Activated naive CD4-positive, alpha-beta T cell treated with anti-CD3 and anti-CD28 coated beads, Interleukin-2, amount 50 U/mL, for 24 hours (primary cell): ENCODE measurements around the gene SYT1.
"Not testable (repeated sequence)": the region's sequence is repeated elsewhere in the genome, so short reads cannot be mapped to it uniquely, and the experiment has no call there.

Experiments used
- H3K27ac Mint-ChIP-seq: one replicate; pipeline ENCODE4 v1.8.0; 2021; ENCODE audit warnings: mild to moderate bottlenecking, mixed read lengths
- H3K27me3 Mint-ChIP-seq: one replicate; pipeline ENCODE4 v1.8.0; 2021; ENCODE audit warnings: mixed read lengths
- H3K36me3 Mint-ChIP-seq: one replicate; pipeline ENCODE4 v1.8.0; 2021; ENCODE audit warnings: mixed read lengths
- H3K4me1 Mint-ChIP-seq: one replicate; pipeline ENCODE4 v1.8.0; 2021; ENCODE audit warnings: mixed read lengths
- H3K4me3 Mint-ChIP-seq: one replicate; pipeline ENCODE4 v1.8.0; 2021; ENCODE audit warnings: mild to moderate bottlenecking, mixed read lengths
- H3K9me3 Mint-ChIP-seq: one replicate; pipeline ENCODE4 v1.8.0; 2021; ENCODE audit warnings: mixed read lengths

SYT1 gene

DNA sequence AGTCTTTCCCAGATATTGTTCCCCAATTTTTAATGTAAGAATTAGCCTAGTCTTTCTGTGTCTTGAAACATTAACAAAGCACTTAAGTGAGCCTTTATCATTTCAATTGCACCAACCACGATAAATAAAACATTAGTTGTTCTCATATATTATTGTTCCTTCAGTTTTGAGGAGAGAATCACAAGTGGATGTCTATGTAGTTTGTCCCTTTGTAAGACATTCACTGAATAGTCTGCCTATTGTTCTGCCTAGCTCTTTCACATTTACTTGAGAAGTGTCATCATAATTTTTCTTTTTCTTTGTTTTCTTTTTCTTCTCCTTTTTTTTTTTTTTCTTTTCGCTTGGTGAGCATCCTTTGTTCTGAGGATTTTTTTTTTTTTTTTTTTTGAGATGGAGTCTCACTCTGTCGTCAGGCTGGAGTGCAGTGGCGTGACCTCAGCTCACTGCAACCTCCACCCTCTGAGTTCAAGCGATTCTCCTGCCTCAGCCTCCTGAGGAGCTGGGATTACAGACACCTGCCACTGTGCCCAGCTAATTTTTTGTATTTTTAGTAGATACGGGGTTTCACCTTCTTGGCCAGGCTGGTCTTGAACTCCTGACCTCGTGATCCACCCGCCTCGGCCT, 129.7 kb downstream of the SYT1 start:
- Mint-ChIP-seq H3K27me3 (no peaks in the 10 kb centered on the region), H3K27ac (no peak overlapping the region), H3K9me3 (peaks cover 1% of the 10 kb centered on the region), H3K36me3 (no peaks in the 10 kb centered on the region), H3K4me3 (no peak overlapping the region), H3K4me1 (no peaks in the 10 kb centered on the region)

GRCh38 chr12:79000501-79000900, 135.9 kb downstream of the SYT1 start:
- H3K4me1 Mint-ChIP-seq, result no peaks in the 10 kb centered on the region
- H3K36me3 Mint-ChIP-seq, result no peaks in the 10 kb centered on the region
- H3K27ac Mint-ChIP-seq, result no peak overlapping the region
- H3K4me3 Mint-ChIP-seq, result no peak overlapping the region
- H3K9me3 Mint-ChIP-seq, result peaks cover 5% of the 10 kb centered on the region
- H3K27me3 Mint-ChIP-seq, result no peaks in the 10 kb centered on the region

- H3K27ac Mint-ChIP-seq, result no peak overlapping the region
- H3K4me1 Mint-ChIP-seq, result no peaks in the 10 kb centered on the region
- H3K36me3 Mint-ChIP-seq, result no peaks in the 10 kb centered on the region
- peaks cover 5% of the 10 kb centered on the region for H3K9me3 Mint-ChIP-seq
- no peak overlapping the region for H3K4me3 Mint-ChIP-seq
- H3K27me3 Mint-ChIP-seq, result no peaks in the 10 kb centered on the region
These were observed 136.8 kb downstream of the SYT1 start for GRCh38 chr12:79001404-79001803.

- H3K36me3 Mint-ChIP-seq, result no peaks in the 10 kb centered on the region
- no peaks in the 10 kb centered on the region for H3K4me1 Mint-ChIP-seq
- no peaks in the 10 kb centered on the region for H3K27me3 Mint-ChIP-seq
- H3K9me3 Mint-ChIP-seq, result peaks cover 15% of the 10 kb centered on the region
- H3K4me3 Mint-ChIP-seq, result no peak overlapping the region
- H3K27ac Mint-ChIP-seq, result no peak overlapping the region
These were observed 141.7 kb downstream of the SYT1 start for GRCh38 chr12:79006306-79006705.

DNA sequence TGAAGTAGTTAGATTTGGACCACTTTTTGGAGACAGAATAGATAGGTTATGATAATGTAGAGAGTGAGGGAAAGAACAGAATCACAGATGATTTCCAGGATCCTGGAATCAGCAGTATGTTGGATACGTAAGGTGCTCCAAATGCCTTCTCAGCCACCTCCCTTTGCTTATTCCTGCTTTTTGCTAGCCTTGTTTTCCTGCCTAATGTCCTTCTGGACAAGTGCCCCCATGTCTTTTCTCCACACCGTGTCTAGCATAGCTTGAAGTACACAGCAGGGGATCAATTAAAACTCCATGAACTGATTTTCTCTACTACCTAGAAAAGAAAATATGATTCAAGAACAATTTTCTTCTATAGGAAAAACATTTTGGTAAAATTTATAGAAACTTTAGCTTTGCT, 144.0 kb downstream of the SYT1 start:
- H3K9me3 Mint-ChIP-seq, result peaks cover 15% of the 10 kb centered on the region
- H3K36me3 Mint-ChIP-seq, result no peaks in the 10 kb centered on the region
- no peak overlapping the region for H3K4me3 Mint-ChIP-seq
- no peak overlapping the region for H3K27ac Mint-ChIP-seq
- H3K4me1 Mint-ChIP-seq, result no peaks in the 10 kb centered on the region
- no peaks in the 10 kb centered on the region for H3K27me3 Mint-ChIP-seq

- Mint-ChIP-seq H3K9me3 (peaks cover 15% of the 10 kb centered on the region), H3K27ac (no peak overlapping the region), H3K36me3 (no peaks in the 10 kb centered on the region), H3K4me3 (no peak overlapping the region), H3K4me1 (no peaks in the 10 kb centered on the region), H3K27me3 (no peaks in the 10 kb centered on the region)
These were observed 148.1 kb downstream of the SYT1 start for GRCh38 chr12:79012636-79013035.

DNA sequence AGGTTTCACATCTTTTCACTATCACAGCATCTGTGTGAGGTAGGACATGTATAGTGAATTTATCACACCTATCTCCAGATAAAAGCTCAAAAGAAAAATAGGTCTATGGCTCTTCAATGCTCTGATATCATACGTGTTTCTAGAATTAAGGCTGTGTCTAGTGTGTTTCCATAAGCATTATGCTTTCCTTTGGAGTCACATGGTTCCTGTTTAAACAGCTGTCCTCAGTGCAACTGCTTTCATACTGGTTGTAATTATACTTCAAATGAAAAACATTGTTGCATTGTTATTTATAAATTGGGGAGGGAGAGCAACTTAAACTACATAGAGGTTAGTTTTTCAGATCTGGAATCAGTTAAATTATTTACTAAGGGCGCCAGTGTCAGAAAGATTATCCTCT, 151.6 kb downstream of the SYT1 start:
- no peaks in the 10 kb centered on the region for H3K27me3 Mint-ChIP-seq
- no peaks in the 10 kb centered on the region for H3K36me3 Mint-ChIP-seq
- no peak overlapping the region for H3K27ac Mint-ChIP-seq
- no peak overlapping the region for H3K4me3 Mint-ChIP-seq
- H3K9me3 Mint-ChIP-seq, result no peaks in the 10 kb centered on the region
- H3K4me1 Mint-ChIP-seq, result no peaks in the 10 kb centered on the region

GRCh38 chr12:79019672-79020071, 155.1 kb downstream of the SYT1 start:
- Mint-ChIP-seq H3K36me3 (no peaks in the 10 kb centered on the region), H3K9me3 (no peaks in the 10 kb centered on the region), H3K27me3 (no peaks in the 10 kb centered on the region), H3K4me3 (no peak overlapping the region), H3K27ac (no peak overlapping the region), H3K4me1 (no peaks in the 10 kb centered on the region)

GRCh38 chr12:79020106-79020505, 155.5 kb downstream of the SYT1 start:
- no peak overlapping the region for H3K27ac Mint-ChIP-seq
- no peaks in the 10 kb centered on the region for H3K27me3 Mint-ChIP-seq
- no peaks in the 10 kb centered on the region for H3K4me1 Mint-ChIP-seq
- no peaks in the 10 kb centered on the region for H3K36me3 Mint-ChIP-seq
- no peak overlapping the region for H3K4me3 Mint-ChIP-seq
- no peaks in the 10 kb centered on the region for H3K9me3 Mint-ChIP-seq

DNA sequence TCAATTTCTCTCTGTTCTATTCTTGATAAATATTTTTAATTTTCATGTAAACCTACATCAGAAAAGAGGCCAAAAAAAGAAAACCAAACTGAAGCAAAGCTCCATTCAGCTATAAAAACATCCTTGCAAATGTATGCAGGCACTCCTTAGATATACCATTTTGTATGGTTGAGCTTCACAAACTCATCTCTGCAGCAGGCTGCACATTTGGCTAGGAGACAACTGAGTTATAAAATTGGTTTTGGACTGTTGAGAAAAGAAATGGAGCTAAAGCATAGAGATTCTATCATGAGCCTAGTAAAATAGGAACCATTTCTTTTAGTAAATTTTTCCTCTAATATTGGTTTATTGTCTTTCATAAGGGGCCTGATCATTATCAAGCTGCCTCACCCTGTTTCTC, 156.4 kb downstream of the SYT1 start:
- no peaks in the 10 kb centered on the region for H3K27me3 Mint-ChIP-seq
- H3K4me3 Mint-ChIP-seq, result no peak overlapping the region
- H3K4me1 Mint-ChIP-seq, result no peaks in the 10 kb centered on the region
- no peaks in the 10 kb centered on the region for H3K36me3 Mint-ChIP-seq
- no peaks in the 10 kb centered on the region for H3K9me3 Mint-ChIP-seq
- H3K27ac Mint-ChIP-seq, result no peak overlapping the region

DNA sequence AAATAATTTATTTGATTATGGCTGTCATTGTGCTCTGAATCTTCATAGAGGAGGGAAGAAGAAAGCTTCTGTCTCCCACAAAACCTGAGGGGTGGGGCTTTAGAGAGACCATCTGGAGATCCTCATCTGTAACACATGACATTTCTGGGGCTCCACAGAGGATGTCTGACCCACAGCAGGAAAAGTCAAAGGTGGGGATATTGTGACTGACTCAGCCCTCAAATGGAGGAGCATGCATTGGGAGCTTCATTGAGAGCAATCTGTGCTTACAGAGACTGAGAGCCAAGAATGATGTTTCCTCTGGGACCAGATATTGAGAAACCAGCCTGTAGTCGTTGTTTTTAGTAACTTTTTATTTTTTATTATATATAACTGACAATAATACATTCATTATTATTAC, 158.7 kb downstream of the SYT1 start:
- Mint-ChIP-seq H3K4me1 (no peaks in the 10 kb centered on the region), H3K36me3 (no peaks in the 10 kb centered on the region), H3K27ac (no peak overlapping the region), H3K9me3 (no peaks in the 10 kb centered on the region), H3K4me3 (no peak overlapping the region), H3K27me3 (no peaks in the 10 kb centered on the region)

GRCh38 chr12:79023784-79024183, 159.2 kb downstream of the SYT1 start:
- no peaks in the 10 kb centered on the region for H3K9me3 Mint-ChIP-seq
- H3K36me3 Mint-ChIP-seq, result no peaks in the 10 kb centered on the region
- no peak overlapping the region for H3K4me3 Mint-ChIP-seq
- no peak overlapping the region for H3K27ac Mint-ChIP-seq
- no peaks in the 10 kb centered on the region for H3K4me1 Mint-ChIP-seq
- H3K27me3 Mint-ChIP-seq, result no peaks in the 10 kb centered on the region

DNA sequence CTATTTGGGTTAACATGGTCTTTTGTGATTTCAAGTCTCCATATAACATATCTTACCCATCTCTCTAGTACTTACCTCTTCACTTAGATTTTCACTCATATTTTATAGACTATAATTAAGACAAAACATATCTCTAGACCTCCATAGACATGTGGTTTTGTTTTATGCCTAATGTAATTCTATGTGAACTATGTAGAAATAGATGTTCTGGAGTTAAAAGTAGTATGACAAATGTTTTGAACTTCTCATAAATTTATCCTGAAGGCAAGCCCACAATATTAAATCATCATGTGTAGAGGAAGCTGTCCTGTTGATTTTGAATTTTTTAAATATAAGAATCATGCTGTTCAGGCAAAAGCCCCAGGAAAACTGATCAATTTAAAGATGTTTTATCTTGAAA, 169.2 kb downstream of the SYT1 start:
- H3K27ac Mint-ChIP-seq, result no peak overlapping the region
- H3K4me1 Mint-ChIP-seq, result no peaks in the 10 kb centered on the region
- no peak overlapping the region for H3K4me3 Mint-ChIP-seq
- H3K36me3 Mint-ChIP-seq, result no peaks in the 10 kb centered on the region
- no peaks in the 10 kb centered on the region for H3K9me3 Mint-ChIP-seq
- H3K27me3 Mint-ChIP-seq, result no peaks in the 10 kb centered on the region

GRCh38 chr12:79044748-79045147, 180.2 kb downstream of the SYT1 start:
- not testable (repeated sequence) for H3K36me3 Mint-ChIP-seq

DNA sequence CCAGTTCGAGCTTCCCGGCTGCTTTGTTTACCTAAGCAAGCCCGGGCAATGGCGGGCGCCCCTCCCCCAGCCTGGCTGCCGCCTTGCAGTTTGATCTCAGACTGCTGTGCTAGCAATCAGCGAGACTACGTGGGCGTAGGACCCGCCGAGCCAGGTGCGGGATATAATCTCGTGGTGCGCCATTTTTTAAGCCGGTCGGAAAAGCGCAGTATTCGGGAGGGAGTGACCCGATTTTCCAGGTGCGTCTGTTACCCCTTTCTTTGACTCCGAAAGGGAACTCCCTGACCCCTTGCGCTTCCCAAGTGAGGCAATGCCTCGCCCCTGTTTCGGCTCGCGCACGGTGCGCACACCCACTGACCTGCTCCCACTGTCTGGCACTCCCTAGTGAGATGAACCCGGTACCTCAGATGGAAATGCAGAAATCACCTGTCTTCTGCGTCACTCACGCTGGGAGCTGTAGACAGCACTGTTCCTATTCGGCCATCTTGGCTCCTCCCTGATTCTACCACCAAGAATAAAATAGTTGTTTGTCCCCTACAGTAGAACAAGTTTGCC, 180.7 kb downstream of the SYT1 start:
- not testable (repeated sequence) for H3K27ac Mint-ChIP-seq, H3K4me1 Mint-ChIP-seq, H3K36me3 Mint-ChIP-seq, H3K4me3 Mint-ChIP-seq, H3K9me3 Mint-ChIP-seq, H3K27me3 Mint-ChIP-seq

More at GRCh38 chr12:79044748-79045147, 180.2 kb downstream of the SYT1 start:
- not testable (repeated sequence) for H3K4me3 Mint-ChIP-seq, H3K4me1 Mint-ChIP-seq, H3K9me3 Mint-ChIP-seq, H3K27me3 Mint-ChIP-seq, H3K27ac Mint-ChIP-seq

- no peaks in the 10 kb centered on the region for H3K36me3 Mint-ChIP-seq
These were observed 181.4 kb downstream of the SYT1 start for GRCh38 chr12:79046021-79046420.

GRCh38 chr12:79048962-79049361, 184.4 kb downstream of the SYT1 start:
- Mint-ChIP-seq H3K36me3 (no peaks in the 10 kb centered on the region), H3K27ac (no peak overlapping the region), H3K4me1 (no peaks in the 10 kb centered on the region), H3K4me3 (no peak overlapping the region), H3K27me3 (no peaks in the 10 kb centered on the region), H3K9me3 (no peaks in the 10 kb centered on the region)

More at GRCh38 chr12:79046021-79046420, 181.4 kb downstream of the SYT1 start:
- Mint-ChIP-seq H3K4me3 (no peak overlapping the region), H3K27me3 (no peaks in the 10 kb centered on the region), H3K4me1 (no peaks in the 10 kb centered on the region), H3K27ac (no peak overlapping the region), H3K9me3 (no peaks in the 10 kb centered on the region)
